NCI-H1694 treated with DMSO at 0.1 percent for 48 hours (cell line): Measurements from ENCODE around the gene LRP5.
"Not testable (repeated sequence)": the region's sequence is repeated elsewhere in the genome, so short reads cannot be mapped to it uniquely, and the experiment has no call there.

Experiments used
- DNase-seq: peaks from one replicate; lab custom pipeline; 2025; lab: John Stamatoyannopoulos, UW

The LRP5 gene

DNA sequence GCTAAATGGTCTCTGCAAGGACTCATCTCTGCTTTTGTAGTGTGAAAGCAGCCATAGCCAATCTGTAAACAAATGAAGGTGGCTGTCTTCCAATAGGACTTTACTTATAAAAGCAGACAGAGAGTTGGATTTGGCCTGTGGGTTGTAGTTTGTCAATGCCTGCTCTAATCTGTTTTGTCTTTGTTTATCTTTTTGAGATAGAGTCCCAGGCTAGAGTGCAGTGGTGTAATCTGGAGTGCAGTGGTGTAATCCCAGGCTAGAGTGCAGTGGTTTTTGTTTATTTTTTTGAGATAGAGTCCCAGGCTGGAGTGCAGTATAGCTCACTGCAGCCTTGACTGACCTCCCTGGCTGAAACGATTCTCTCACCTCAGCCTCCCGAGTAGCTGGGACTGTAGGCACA lies 156.7 kb downstream of the LRP5 start:
- DNase-seq: no peak

DNA sequence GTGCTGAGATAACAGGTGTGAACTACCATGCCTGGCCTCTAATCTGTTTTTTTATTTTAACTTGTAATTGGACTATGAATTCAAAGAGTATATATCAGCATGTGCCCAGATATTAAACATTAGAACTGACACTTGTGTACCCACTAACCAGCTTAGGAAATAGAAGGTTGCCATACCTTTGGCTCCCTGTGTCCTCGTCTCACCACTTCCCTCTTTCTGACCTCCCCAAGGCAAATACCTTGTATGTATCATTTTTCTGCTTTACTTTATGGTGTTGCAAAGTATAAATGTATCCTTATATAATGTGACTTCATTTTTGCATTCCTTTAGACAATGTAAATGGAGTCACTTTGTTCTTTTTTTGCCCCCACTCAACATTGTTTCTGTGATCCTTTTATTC lies 157.3 kb downstream of the LRP5 start:
- DNase-seq: no peak

DNA sequence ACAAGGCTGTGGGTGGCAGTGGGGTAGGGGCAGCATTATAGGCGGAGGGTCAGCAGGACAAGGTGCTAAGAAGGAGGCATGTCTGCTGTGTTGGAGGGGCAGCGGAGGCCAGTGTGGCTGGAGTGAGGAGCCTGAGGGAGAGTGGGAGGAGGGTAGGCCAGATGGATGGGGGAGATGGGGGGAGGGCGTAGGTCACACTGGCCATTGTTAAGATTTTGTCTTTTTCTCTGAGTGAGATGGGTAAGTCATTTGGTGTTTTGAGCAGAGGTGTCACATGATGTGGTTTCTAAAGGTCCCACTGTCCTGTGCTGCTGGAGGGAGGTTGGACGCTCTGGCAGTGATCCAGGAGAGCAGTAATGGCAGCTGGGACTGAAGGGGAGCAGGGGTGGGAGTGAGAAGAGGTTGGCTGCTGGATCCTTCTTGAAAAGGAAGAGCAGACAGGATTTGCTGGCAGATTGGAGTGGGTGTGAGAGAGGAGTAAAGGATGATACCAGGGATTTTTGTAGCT lies 158.0 kb downstream of the LRP5 start:
- DNase-seq: no peak

DNA sequence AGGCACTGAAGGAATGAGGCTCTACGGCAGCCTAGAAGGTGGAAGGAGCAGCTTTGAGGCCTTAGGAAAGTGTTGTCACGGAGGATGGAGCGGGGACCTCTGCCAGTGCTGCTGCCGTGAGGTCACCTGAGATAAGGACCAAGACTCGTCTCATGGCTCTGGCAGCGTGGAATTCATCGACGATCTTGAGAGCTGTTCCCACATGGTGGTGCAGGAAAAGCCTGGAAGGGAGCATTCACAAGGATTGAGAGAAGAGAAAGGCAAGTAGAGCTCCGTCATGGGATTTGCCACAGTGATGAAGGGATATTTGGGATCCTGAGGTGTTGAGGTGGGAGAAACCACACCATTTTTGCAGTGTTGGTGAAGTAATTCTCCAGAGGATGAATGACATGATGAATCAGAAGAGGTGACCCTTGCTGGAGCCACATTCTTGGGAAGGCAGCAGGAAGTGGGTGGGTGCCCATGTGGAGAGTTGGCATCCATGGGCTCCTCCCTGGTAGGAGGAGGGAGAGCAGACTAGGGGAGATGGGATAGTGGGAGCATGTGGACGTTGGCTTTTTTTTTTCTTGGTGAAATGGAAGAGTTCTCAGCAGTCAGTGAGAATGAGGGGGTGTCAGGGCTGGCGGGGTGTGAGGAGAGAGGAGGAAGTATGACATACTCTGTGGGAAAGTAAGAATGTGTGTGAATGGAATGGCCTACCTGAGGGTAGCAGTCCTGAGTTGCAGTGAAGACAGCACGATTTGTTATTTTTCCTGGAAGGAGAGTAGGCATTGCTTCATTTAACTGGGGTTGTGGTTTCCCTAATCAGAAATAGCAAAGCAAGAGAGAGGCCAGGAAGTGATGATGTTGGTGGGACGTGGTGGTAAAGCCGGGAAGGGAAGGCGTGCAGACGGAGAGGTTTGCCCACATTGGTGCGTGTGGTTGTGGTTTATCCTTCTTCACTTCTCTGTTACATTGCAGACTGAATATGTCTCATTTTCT lies 159.3 kb downstream of the LRP5 start:
- no peak for DNase-seq

DNA sequence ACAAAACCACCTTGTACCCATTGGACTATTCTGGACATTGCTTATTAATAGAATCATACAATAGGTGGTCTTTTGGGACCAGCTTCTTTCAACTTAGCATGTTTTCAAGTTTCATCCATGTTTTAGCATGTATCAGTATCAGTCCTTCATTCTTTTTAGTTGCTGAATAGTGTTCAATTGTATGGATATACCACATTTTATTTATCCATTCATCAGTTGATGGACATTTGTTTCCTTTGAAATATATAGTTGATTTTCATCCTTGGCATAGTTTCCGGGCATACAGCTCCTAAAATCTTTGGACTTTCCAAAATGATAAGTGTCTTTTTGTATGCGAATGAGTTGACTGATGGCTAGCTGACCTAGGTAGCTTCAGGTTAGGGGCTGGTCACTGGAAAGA lies 160.4 kb downstream of the LRP5 start:
- no peak for DNase-seq

DNA sequence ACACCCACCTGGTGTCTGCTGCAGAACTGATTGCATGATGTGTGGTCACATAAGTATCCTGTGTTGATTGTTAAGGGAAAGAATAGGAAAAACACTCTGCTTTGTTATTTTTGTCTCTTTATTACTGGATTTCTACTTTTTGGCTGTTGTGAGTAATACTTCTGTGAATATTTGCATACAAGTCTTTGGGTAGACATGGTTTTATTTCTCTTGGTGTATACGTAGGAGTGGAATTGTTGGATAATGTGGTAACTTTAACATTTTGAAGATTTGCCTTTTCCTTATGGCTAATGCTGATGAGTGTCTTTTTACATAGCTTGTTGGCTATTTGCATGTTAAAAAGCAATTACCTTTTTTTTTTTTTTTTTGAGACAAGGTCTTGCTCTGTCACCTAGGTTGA lies 161.3 kb downstream of the LRP5 start:
- DNase-seq: no peak

DNA sequence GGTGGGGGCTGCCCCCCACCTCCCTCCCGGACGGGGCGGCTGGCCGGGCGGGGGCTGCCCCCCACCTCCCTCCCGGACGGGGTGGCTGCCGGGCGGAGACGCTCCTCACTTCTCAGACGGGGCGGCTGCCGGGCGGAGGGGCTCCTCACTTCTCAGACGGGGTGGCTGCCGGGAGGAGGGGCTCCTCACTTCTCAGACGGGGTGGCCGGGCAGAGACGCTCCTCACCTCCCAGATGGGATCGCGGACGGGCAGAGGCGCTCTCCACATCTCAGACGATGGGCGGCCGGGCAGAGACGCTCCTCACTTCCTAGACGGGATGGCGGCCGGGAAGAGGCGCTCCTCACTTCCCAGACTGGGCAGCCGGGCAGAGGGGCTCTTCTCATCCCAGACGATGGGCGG lies 163.2 kb downstream of the LRP5 start:
- DNase-seq: not testable (repeated sequence)

DNA sequence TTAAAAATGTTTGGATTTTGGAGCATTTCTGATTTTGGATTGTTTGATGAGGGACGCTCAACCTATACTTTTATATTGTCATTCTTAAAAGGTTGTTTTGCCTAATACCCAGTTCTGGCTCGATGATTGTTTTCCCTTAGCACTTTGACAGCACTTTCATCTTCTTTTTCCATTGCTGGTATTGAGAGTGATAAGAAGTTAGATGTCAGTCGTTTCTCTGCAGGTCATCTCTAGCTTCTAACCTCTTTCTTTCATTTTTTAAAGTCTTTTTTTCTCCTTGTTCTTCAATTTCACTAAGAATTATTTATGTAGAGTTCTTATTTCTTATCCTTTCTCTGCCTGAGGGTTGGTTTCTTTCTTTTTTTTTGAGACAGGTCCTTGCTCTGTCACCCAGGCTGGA lies 167.0 kb downstream of the LRP5 start:
- DNase-seq: no peak

DNA sequence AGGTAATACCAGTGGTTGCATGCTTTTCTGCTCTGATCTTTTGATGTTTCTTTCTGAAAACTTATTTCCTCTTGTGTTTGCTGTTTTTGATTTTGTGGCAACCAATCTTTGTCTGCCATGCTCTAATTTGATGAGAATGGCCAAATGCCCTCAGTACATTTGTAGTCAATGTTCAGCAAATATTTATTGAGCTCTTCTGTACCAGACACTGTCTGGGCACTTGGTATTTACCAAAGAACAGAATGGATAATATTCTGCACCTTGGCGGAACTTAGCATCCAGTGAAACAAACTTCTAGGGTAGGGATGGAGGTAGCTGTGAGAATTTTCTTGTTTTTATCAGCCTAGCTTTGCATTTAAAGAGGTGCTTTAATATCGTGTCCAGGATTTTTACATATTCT lies 167.8 kb downstream of the LRP5 start:
- DNase-seq: no peak

DNA sequence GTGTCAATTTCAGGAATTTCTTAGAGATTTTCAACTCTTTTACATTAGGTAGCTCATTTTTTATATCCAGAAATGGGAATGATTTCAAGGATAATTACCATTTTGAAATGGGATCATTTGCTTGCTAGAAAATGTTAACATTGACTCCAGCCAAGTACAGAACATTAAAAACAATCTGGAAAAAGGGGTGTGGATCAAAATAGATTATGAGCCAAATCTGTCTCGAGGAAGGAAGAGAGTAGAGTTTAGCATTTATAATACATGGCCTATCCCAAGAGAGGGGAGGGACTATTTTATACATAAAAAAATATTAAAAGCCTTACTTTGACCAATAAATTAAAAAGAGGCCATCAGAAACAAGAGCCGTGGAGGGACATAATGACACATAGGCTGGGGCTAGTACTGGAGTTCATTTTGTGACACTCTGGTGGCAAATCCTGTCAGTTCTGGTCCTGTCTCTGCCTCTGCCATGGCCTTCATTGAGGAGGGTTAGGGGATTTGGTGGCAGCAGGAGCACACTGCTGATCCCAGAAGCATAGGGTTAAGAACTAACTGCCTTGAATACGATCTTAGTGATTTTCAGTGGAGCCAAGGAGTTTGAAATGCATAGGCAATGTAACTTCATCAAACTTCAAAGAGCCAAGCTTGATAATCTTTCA lies 168.6 kb downstream of the LRP5 start:
- DNase-seq: no peak

DNA sequence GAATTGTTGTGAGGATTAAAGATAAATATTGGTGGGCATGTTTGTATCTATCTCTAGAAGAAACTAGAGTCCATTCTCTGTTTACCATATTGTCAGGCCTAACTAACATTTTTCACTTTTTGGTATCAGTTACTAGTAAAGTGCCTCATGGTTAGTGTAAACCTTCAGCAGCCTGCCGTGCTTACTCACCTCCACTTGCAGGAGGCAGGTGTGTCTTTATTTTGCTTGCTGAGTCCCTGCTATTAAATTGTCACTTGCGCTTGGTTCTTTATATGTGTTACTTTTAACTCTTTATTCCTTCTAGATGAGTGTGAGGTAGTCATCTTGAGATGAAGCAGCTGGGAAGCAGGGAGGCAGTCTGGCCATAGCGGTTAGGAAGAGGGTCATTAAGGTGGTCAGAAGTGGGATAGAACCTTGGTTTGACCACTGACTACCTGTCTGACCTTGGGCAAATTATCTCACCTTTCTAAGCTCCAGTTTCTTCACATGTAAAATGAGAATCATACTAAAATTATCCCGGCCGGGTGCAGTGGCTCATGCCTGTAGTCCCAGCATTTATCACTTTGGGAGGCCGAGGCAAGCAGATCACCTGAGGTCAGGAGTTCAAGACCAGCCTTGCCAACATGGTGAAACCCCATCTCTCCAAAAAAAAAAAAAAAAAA lies 169.3 kb downstream of the LRP5 start:
- no peak for DNase-seq

DNA sequence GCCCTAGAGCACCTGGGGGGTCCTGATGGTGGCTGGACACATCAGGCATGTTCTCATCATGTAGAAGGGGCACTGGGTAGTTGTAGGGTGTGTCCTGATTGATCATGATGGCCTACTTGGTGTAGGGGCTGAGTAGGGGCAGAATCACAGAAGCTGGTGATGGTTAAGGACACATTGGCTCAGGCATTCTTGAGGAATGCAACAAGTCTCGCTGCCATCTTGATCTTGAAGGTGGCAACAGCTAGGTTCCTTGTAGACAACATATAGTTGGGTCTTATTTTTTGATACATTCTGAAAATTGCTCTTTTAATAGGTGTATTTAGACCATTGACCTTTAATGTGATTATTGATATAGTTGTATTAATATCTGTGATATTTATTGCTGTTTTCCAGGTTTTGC lies 176.2 kb downstream of the LRP5 start:
- DNase-seq: no peak

DNA sequence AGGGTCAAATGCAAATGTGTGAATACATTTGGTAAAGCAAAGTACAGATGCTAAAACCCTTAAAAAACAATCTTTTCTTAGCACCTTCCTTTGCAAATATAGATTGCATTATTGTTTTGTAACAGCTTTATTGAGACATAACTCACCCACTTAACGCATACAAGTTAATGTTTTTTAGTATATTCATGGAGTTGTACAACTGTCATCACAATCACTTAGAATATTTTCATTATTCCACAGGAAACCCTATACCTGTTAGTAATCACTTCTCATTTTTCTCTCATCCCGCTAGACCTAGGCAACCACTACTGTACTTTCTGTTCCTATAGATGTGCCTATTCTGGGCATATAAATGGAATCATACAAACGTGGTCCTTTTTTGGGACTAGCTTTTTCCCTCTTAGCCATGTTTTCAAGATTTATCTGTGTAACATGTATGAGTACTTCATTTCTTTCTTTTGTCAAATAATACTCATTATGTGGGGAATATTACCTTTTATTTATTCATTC lies 182.9 kb downstream of the LRP5 start:
- DNase-seq: no peak

DNA sequence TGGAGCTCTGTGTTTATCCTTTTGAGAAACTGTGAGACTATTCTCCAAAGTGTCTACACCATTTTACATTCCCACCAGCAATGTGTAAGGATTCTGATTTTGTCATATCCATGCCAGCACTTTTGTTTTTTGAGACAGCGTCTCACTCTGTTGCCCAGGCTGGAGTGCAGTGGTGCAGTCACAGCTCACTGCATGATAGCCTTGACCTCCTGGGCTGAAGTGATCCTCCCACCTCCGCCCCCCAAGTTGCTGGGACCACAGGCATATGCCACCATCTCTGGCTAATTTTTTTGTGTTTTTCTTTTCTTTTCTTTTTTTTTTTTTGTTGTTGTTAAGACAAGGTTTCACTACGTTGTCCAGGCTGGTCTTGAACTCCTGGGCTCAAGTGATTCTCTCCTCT lies 183.5 kb downstream of the LRP5 start:
- no peak for DNase-seq

DNA sequence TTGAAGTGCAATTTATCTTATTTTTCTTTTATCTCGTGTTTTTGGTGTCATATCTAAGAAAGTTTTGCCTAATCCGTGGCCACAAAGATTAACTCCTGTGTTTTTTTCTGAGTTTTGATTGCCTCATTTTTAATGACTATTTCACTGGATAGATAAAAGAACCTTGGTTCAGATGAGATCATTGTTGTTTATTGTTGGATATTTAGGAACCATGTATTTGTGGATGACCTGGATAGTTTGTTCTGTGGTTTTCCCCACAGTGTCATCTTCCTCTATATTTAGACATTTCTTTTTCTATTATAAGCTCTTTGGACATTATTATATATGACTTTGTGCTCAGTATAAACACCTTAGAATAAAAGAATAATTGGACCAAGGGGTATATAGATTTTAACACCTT lies 185.4 kb downstream of the LRP5 start:
- DNase-seq: no peak

DNA sequence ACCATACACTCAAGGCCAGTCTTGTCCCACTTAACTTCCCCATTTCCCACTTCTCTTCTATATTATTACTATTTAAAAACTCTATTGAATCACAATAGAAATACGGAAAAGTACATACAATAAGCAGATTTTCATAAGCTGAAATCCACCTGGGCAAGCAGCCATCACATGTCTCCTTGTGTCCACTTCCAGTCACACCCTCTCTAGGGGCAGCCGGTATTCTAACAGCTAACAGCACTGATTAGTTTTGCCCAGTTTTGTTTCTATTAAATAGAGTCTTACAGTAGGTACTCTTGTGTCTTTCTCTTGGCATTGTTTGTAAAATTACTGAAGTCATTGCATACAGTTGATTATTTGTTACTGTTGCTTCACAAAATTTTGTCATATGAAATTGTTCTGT lies 185.9 kb downstream of the LRP5 start:
- DNase-seq: no peak
